B cell (primary cell): ENCODE measurements around the gene SDCCAG8. TPM values are rescaled to one million over a fixed set of nuclear protein-coding genes. Genes with fewer than 3 reads are reported as not detected.

Source experiments
- ATAC-seq: fragments of 200-7000 bp; cut with Tn5 transposase; one replicate; pipeline ENCODE4 v1.10.0; 2021; ENCODE audit warnings: low read depth, mild to moderate bottlenecking, moderate number of reproducible peaks, moderate library complexity
- CTCF ChIA-PET: fragments of 350-600 bp; sonication (Branson Sonifier 250); formaldehyde crosslinking; loops from one replicate; lab custom pipeline; 2021; ENCODE audit warnings: antibody characterized with exemption, inconsistent platforms; lab: Charles Lee
- POLR2A ChIA-PET: fragments of 350-600 bp; sonication (Branson Sonifier 250); formaldehyde crosslinking; loops from one replicate; lab custom pipeline; 2021; ENCODE audit warnings: antibody characterized with exemption; lab: Charles Lee
- DNase-seq: peaks from one replicate; pipeline ENCODE4 v3.0.0; 2013
- H2AFZ ChIP-seq: 2 replicates; pipeline ENCODE4 v1.6.1; 2012; ENCODE audit warnings: mild to moderate bottlenecking, low read depth, low read length; ENCODE audit not compliant: insufficient read depth, poor library complexity, severe bottlenecking
- H3K27ac ChIP-seq, 2 donors: 1 replicate in 1 of 2; 2 replicates in 1 of 2; pipeline ENCODE4 v1.5.1; 2012 to 2013; ENCODE audit warnings: low read length in 2 of 2, mild to moderate bottlenecking in 2 of 2, moderate library complexity in 1 of 2
- H3K27me3 ChIP-seq, 4 experiments: fragments of 200-600 bp in 1 of 4; sonication (generic) in 1 of 4; replicated peaks in 1 of 4; 1 replicate in 2 of 4; 2 replicates in 2 of 4; pipeline versions ENCODE4 v1.6.1 to v1.7.0; 2013 to 2016; ENCODE audit warnings: low read length in 3 of 4, mild to moderate bottlenecking in 2 of 4, mixed read lengths in 1 of 4, moderate library complexity in 1 of 4; ENCODE audit not compliant: insufficient read depth in 4 of 4, control insufficient read depth in 3 of 4; ENCODE audit errors: control extremely low read depth in 1 of 4
- H3K36me3 ChIP-seq, 2 experiments: replicated peaks in 1 of 2; 1 replicate in 1 of 2; 2 replicates in 1 of 2; pipeline versions ENCODE4 v1.6.1 to v1.7.1; 2013; ENCODE audit warnings: low read length in 1 of 2; ENCODE audit not compliant: insufficient read depth in 2 of 2, control insufficient read depth in 1 of 2; ENCODE audit errors: control extremely low read depth in 1 of 2, extremely low read depth in 1 of 2
- H3K4me1 ChIP-seq, 2 donors: fragments of 200-600 bp in 1 of 2; sonication (generic) in 1 of 2; 1 replicate in 1 of 2; 2 replicates in 1 of 2; pipeline versions ENCODE4 v1.5.1 to v1.6.1; 2013 to 2017; ENCODE audit warnings: low read length in 2 of 2; ENCODE audit not compliant: control insufficient read depth in 2 of 2, insufficient read depth in 2 of 2
- H3K4me2 ChIP-seq: replicated peaks from 2 replicates; pipeline ENCODE3; 2012; ENCODE audit warnings: mild to moderate bottlenecking, low read depth, low read length; ENCODE audit not compliant: poor library complexity, severe bottlenecking
- H3K4me3 ChIP-seq, 5 experiments: fragments of 200-600 bp in 1 of 5; sonication (generic) in 1 of 5; 1 replicate in 3 of 5; 2 replicates in 2 of 5; pipeline versions ENCODE4 v1.5.1 to v1.7.0; 2011 to 2016; ENCODE audit warnings: low read length in 4 of 5, mild to moderate bottlenecking in 4 of 5, low read depth in 2 of 5, control low read depth in 1 of 5, moderate library complexity in 1 of 5; ENCODE audit not compliant: insufficient read depth in 1 of 5; ENCODE audit errors: control extremely low read depth in 1 of 5, extremely low read depth in 1 of 5
- H3K79me2 ChIP-seq: fragments of 200-600 bp; sonication (generic); one replicate; pipeline ENCODE4 v1.6.0; 2016; ENCODE audit warnings: low read length; ENCODE audit not compliant: control insufficient read depth, insufficient read depth
- H3K9ac ChIP-seq: fragments of 200-600 bp; sonication (generic); 2 replicates; pipeline ENCODE4 v1.6.1; 2017; ENCODE audit warnings: mild to moderate bottlenecking, low read length, moderate library complexity
- H3K9me3 ChIP-seq, 3 donors: one replicate each; pipeline versions ENCODE4 v1.6.1 to v1.7.1; 2013; ENCODE audit warnings: low read length in 2 of 3; ENCODE audit not compliant: control insufficient read depth in 2 of 3, insufficient read depth in 1 of 3; ENCODE audit errors: control extremely low read depth in 1 of 3
- H4K20me1 ChIP-seq: 2 replicates; pipeline ENCODE4 v1.6.0; 2012; ENCODE audit warnings: mild to moderate bottlenecking, low read length; ENCODE audit not compliant: insufficient read depth, control insufficient read depth, poor library complexity, severe bottlenecking
- H3K27ac Mint-ChIP-seq: one replicate; pipeline ENCODE4 v1.8.0; 2021; ENCODE audit warnings: mixed read lengths
- H3K27me3 Mint-ChIP-seq: one replicate; pipeline ENCODE4 v1.8.0; 2021; ENCODE audit warnings: mixed read lengths
- H3K4me1 Mint-ChIP-seq: one replicate; pipeline ENCODE4 v1.8.0; 2021; ENCODE audit warnings: mixed read lengths
- H3K4me3 Mint-ChIP-seq: one replicate; pipeline ENCODE4 v1.8.0; 2021; ENCODE audit warnings: mixed read lengths
- H3K9me3 Mint-ChIP-seq: one replicate; pipeline ENCODE4 v1.8.0; 2022; ENCODE audit warnings: mixed read lengths; ENCODE audit not compliant: insufficient read depth
- EZH2 ChIP-seq: IDR thresholded peaks from 2 replicates; pipeline ENCODE4 v1.6.1; 2012; ENCODE audit warnings: borderline replicate concordance, low read depth, mild to moderate bottlenecking, moderate library complexity, low read length; ENCODE audit not compliant: insufficient read depth, poor library complexity, severe bottlenecking
- WGBS: methylation state at CpG from one replicate; pipeline ENCODE4 v1.1.5; 2013; ENCODE audit warnings: missing lambda C conversion rate; ENCODE audit not compliant: insufficient coverage; 5-methylcytosine and 5-hydroxymethylcytosine counted together
- intact Hi-C: fragments of 100-400 bp; cut with micrococcal nuclease; formaldehyde crosslinking; loops from one replicate; pipeline ENCODE4 v1.10.0; 2022
- polyA plus RNA-seq: library from polyadenylated mRNA; depleted of rRNA; stranded (reverse); fragments of >200 nt; gene quantifications from 2 replicates; pipeline ENCODE4 v1.2.3, GENCODE V29; 2012
- total RNA-seq, 2 donors: library from RNA; stranded (reverse); fragments of 120-200 nt in 1 of 2; gene quantifications; 1 replicate in 1 of 2; 2 replicates in 1 of 2; pipeline versions ENCODE4 v1.2.3 to v1.2.4, GENCODE V29; 2013 to 2022
- TF ChIP-seq, protein P1 (sequence below): fragments of 200-600 bp; IDR thresholded peaks from one replicate; pipeline ENCODE4 v1.8.0; 2022; ENCODE audit warnings: antibody characterized with exemption, mild to moderate bottlenecking

The SDCCAG8 gene
- total and polyA plus RNA-seq, 2 donors (not counting 1 experiment from before 2014, with no cell fraction given) = 37.1 to 60.7 TPM

DNA sequence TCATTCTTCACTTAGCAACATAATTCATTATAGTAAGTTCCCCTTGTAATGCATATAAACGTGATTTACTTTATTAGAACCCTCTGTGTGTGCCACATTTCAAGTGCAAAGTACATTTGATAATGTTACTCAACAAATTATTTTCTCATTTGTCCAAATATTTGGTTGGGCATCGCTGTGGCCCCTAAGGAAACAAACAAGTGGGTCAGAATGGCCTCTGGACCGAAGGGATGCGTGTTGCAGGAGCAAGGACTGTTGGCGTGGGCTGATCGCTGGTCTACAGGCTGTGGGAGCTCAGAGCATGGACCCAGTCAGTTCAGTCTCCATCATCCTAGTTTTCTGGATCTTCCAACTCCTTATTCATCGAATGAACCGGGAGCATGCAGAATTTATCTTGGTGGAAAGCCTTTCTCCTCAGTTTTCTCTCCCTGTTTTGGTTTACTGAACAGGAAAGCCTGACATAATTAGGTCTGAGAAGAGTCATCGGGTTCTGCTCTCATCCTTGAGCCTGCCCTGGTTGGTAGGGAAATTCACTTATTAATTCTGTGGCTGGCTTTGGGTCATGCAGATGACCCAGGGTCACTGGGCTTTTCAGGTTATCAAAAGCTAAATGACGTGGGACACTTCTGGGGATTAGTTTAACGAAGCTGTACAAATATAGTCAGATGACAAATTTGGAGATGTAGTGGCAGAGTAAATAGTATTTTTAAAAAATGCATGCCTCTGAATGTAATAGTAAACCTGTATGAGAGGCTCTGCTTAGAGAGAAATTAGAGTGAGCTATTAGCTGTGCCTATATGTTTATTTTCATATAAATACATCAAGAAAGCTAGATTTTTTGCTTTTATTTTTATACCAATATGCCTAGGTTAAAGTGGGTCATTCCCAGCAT, 200.2 kb downstream of the SDCCAG8 start:
- no peak for TF ChIP-seq EZH2
- TF ChIP-seq, protein P1, sequence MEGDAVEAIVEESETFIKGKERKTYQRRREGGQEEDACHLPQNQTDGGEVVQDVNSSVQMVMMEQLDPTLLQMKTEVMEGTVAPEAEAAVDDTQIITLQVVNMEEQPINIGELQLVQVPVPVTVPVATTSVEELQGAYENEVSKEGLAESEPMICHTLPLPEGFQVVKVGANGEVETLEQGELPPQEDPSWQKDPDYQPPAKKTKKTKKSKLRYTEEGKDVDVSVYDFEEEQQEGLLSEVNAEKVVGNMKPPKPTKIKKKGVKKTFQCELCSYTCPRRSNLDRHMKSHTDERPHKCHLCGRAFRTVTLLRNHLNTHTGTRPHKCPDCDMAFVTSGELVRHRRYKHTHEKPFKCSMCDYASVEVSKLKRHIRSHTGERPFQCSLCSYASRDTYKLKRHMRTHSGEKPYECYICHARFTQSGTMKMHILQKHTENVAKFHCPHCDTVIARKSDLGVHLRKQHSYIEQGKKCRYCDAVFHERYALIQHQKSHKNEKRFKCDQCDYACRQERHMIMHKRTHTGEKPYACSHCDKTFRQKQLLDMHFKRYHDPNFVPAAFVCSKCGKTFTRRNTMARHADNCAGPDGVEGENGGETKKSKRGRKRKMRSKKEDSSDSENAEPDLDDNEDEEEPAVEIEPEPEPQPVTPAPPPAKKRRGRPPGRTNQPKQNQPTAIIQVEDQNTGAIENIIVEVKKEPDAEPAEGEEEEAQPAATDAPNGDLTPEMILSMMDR = no peak
- Histone ChIP-seq H3K4me3 (no peak overlapping the region), H3K79me2 (no peaks in the 10 kb centered on the region), H3K9ac (no peak overlapping the region), H3K36me3 (no peaks in the 10 kb centered on the region), H3K4me2 (no peak overlapping the region), H3K27me3 (no peaks in the 10 kb centered on the region), H2AFZ (no peak overlapping the region), H3K4me1 (peaks cover 17 to 20% of the 10 kb centered on the region in 2 donors), H3K27ac (no peak overlapping the region), H4K20me1 (no peaks in the 10 kb centered on the region), H3K9me3 (no peaks in the 10 kb centered on the region)
- WGBS = 96% methylated on average over 9 of the region's 11 CpGs
- ATAC-seq (no peak), DNase-seq (no peak)
- Mint-ChIP-seq H3K4me3 (no peak overlapping the region), H3K9me3 (no peaks in the 10 kb centered on the region), H3K27ac (no peak overlapping the region), H3K4me1 (peaks cover 23% of the 10 kb centered on the region), H3K27me3 (no peaks in the 10 kb centered on the region)
- POLR2A ChIA-PET = no interaction called here
- intact Hi-C loops = no loop called here
- CTCF ChIA-PET = interaction anchor here (0.6 kb wide), 1 partner anchor 258 kb away, joined by 4 read pairs; no protein-coding TSS in a partner anchor

DNA sequence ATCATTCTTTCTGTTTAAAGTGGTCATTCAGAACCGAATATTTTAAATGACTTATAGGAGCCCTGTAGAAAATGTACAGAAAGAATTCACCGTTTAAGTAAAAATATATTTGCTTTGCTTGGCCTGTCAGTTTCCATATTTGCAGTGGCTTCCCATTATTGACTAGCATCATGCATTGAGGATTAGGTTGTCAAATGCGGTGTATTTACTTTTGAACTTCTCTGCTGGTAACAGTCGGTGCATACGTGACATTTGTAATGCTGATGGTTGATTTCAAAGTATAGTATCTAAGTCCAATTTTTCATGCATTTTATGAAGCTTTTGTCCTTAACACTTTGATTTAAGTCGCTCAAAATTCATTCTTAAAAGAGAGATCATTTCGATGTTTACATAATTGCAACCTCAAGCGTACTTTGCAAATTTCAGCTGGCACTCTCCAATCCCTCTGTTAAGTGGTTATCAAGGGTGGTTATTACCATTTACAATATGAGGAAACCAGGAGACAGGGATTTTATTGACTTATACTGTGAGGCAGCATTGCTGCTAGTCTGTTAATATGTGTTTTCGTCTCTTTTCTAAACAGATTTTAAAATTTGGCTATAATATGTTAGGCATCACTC, 201.6 kb downstream of the SDCCAG8 start:
- no peaks in the 10 kb centered on the region for H3K79me2 ChIP-seq
- H3K9me3 ChIP-seq = no peaks in the 10 kb centered on the region
- H3K9ac ChIP-seq = no peak overlapping the region
- no peak overlapping the region for H3K4me3 ChIP-seq
- H3K27me3 Mint-ChIP-seq = no peaks in the 10 kb centered on the region
- CTCF ChIA-PET = interaction anchor here (0.6 kb wide), 1 partner anchor 213 kb away, joined by 6 read pairs; no protein-coding TSS in a partner anchor
- H4K20me1 ChIP-seq = no peaks in the 10 kb centered on the region
- H3K4me2 ChIP-seq = no peak overlapping the region
- TF ChIP-seq EZH2 = no peak
- TF ChIP-seq, protein P1 = no peak
- peaks cover 11% of the 10 kb centered on the region for H3K4me1 Mint-ChIP-seq
- no peak overlapping the region for H3K4me3 Mint-ChIP-seq
- H3K9me3 Mint-ChIP-seq = no peaks in the 10 kb centered on the region
- POLR2A ChIA-PET = no interaction called here
- H3K4me1 ChIP-seq = peaks cover 9 to 11% of the 10 kb centered on the region in 2 donors
- ATAC-seq = no peak
- intact Hi-C loops = no loop called here
- H3K36me3 ChIP-seq = no peaks in the 10 kb centered on the region
- 100% methylated on average over 1 of the region's 9 CpGs for WGBS
- no peak for DNase-seq
- no peak overlapping the region for H2AFZ ChIP-seq
- H3K27me3 ChIP-seq = no peaks in the 10 kb centered on the region
- no peak overlapping the region for H3K27ac Mint-ChIP-seq
- H3K27ac ChIP-seq = no peak overlapping the region
